AG09319 (cell line): ENCODE results near the gene STXBP5L.
"Not testable (repeated sequence)": the region's sequence is repeated elsewhere in the genome, so short reads cannot be mapped to it uniquely, and the experiment has no call there.

ENCODE experiments used
- DNase-seq: peaks from one replicate; pipeline ENCODE4 v3.0.0-alpha.2; 2010; ENCODE audit warnings: low read depth; ENCODE audit errors: extremely low read depth
- TF ChIP-seq, protein P1 (sequence below): IDR thresholded peaks from 2 replicates; pipeline ENCODE4 v1.5.1; 2011; ENCODE audit warnings: low read depth, mild to moderate bottlenecking, inconsistent platforms, low read length, moderate library complexity

STXBP5L gene

DNA sequence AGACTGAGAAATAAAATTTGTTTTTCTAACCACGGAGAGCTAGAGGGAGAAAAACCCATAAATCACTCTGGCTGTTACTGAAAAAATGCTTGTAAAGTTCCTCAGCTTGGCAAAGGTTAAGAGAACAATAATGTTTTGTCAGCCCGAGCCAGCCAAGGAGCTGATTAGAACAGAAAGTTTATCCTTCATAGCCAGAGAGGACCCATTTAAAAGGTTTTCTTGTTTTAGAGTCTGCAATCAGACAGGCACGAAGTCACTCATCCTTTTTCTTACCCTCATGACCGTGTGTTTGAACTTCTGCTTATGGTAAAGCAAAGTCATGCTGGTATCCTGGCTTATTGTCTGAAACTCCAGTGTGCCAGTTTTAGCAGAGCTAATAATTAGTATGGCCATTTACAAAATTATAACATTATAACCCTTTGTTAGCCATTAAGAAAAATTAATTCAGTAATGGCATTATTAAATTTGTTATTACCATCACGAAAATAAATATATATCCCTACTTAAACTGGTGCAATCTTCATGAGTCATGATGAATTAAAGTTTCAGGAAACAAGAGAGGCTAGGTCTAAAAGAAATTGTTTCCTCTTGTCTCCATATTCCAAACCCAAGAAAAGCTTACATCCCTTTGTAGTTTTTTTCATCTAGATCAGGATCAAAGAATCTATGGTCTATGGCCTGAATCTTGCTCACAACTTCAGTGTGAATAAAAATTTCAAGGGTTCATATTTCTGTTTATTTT, 13.5 kb upstream of the STXBP5L start:
- TF ChIP-seq, protein P1, sequence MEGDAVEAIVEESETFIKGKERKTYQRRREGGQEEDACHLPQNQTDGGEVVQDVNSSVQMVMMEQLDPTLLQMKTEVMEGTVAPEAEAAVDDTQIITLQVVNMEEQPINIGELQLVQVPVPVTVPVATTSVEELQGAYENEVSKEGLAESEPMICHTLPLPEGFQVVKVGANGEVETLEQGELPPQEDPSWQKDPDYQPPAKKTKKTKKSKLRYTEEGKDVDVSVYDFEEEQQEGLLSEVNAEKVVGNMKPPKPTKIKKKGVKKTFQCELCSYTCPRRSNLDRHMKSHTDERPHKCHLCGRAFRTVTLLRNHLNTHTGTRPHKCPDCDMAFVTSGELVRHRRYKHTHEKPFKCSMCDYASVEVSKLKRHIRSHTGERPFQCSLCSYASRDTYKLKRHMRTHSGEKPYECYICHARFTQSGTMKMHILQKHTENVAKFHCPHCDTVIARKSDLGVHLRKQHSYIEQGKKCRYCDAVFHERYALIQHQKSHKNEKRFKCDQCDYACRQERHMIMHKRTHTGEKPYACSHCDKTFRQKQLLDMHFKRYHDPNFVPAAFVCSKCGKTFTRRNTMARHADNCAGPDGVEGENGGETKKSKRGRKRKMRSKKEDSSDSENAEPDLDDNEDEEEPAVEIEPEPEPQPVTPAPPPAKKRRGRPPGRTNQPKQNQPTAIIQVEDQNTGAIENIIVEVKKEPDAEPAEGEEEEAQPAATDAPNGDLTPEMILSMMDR, result no peak
- DNase-seq, result no peak

DNA sequence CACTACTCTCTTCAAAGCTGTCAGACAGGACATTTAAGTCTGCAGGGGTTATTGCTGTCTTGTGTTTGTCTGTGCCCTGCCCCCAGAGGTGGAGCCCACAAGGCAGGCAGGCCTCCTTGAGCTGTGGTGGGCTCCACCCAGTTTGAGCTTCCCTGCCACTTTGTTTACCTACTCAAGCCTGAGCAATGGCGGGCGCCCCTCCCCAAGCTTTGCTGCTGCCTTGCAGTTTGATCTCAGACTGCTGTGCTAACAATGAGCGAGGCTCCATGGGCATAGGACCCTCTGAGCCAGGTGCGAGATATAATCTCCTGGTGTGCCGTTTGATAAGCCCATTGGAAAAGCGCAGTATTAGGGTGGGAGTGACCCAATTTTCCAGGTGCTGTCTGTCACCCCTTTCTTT, 6.3 kb upstream of the STXBP5L start:
- not testable (repeated sequence) for DNase-seq

DNA sequence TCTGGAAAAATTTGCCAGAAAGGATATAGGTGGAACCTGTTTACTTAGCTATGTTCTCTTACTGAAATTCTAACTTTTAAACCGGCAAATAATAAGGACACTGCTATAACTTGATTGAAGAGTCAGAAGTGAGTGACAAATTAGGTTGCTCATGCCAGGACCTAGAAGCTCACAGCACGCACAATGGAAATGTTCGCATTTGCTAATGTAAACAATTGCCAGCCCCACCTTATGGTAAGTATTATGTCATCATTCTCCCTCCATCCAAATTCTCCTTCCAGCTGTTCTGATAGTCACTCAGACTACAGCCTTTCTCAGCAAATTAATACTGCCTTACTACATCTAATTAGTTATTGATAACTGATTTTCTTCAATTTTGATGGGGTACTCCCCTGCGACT, 4.8 kb upstream of the STXBP5L start:
- TF ChIP-seq, protein P1, result no peak
- DNase-seq, result no peak

DNA sequence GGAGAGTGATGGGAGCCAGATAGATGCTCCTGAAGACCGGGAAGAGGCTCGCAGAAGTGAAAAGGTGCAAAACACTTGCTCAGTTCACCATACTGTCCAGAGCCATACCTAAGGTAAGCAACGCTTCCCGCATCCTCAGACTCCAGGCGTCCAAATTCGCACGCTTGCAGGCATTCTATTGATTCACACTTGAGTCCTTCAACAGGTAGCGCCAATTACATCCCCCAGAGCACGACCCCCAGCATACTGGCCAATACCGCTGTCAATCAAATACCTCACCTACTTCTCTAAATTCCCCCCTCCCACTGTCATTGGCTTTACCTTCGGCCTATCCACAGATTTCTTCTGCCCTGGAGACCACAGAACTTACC, 361 bp upstream of the STXBP5L start:
- TF ChIP-seq, protein P1, result no peak
- no peak for DNase-seq

DNA sequence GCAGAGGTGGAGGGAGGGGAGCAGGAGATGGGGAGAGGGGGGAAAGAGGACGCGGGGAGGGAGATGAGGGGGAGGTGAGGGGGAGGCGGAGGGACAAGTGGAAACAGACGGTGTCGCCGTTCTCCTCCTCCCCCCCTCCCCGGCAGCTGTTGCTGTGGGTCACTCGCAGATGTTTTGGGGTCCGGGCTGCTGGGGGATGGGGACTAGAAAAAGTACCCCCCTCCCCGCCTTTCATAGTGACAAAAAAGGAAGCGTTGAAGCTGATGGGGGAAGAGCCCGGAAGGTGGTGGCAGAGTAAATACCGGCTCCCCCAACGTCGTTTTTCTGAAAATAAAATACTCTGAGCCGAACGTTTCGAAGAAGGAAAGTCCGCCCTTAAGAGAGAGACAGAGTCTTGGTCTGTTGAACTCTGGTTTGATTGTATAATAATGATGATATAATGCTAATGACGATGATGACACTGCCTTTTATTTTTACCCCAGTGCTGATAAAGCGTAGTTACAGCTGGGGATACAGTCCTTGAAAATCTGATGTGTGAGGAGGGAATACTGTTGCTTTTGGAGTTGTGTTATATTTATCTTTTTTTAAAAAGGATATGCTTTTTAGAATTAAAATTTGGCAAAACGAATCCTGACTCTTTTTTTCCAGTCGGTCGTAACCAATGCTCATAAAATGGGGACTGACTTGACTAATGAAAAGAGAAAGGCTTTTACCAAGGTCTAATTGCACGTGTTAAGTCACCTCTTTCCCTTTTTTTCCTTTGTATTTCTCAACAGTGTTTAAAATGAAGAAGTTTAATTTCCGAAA, 993 bp downstream of the STXBP5L start:
- DNase-seq, result no peak

DNA sequence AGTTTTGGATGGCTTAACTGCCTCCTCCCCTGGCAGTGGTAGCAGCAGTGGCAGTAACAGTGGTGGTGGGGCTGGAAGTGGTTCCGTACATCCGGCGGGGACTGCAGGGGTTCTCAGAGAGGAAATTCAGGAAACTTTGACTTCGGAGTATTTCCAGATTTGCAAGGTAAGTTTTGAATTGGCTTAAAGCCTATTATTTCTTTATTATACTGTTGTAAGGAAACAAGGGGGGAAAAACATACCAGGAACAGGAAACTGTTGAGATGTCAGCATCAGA, 1.5 kb downstream of the STXBP5L start:
- TF ChIP-seq, protein P1, result no peak
- DNase-seq, result no peak

More for the DNA sequence above, 993 bp downstream of the STXBP5L start:
- TF ChIP-seq, protein P1, result no peak

DNA sequence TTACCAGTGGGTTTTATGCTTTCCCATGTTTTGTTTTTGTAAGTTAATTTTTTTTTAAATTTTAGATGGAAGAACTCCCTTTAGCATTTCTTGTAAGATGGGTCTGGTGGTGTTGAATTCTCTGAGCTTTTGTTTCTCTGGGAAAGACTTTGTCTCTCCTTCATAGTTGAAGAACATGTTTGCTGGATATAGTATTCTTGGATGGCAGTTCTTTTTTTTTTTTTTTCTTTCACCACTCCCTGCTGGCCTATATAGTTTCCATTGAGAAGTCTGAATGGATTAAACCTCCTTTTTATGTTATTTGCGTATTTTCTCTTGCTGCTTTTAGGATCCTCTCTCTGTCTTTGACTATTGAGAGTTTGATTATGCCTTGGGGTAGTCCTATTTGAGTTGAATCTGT, 18.1 kb downstream of the STXBP5L start:
- no peak for DNase-seq
- TF ChIP-seq, protein P1, result no peak

DNA sequence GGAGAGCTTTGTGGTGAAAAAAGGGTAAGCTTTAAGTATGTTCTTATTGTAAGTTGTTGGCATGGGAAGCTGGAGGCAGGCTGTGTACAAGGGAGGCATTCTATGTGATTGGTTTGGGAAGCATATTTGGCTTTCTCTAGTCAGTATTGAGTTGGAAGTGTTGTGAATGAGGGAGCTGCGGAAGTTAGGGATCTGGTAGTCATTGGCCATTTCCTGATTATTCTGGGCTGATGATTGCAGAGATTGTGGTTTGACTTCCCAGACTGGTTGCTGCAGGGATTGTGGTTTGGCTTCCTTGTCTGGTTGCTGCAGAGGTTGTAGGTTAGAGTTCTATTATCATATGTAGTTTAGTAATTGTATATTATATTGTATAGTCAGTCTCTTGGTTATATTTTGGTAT, 21.0 kb downstream of the STXBP5L start:
- no peak for DNase-seq
- TF ChIP-seq, protein P1, result no peak
